Endothelial cell of hepatic sinusoid (primary cell): ENCODE data around the gene MIS18A.

ENCODE experiments used
- in situ Hi-C: cut with HindIII; loops from 2 replicates; pipeline ENCODE4 v1.10.0; 2017; ENCODE audit warnings: low sequenced_read_pairs

MIS18A gene

GRCh38 chr21:32306021-32306780, 27.4 kb upstream of the MIS18A start:
- in situ Hi-C loops = no loop called here

GRCh38 chr21:32304998-32305397, 26.1 kb upstream of the MIS18A start:
- in situ Hi-C loops = no loop called here

GRCh38 chr21:32303385-32303784, 24.5 kb upstream of the MIS18A start:
- in situ Hi-C loops = no loop called here

GRCh38 chr21:32302560-32302959, 23.7 kb upstream of the MIS18A start:
- in situ Hi-C loops = no loop called here

GRCh38 chr21:32301596-32301995, 22.7 kb upstream of the MIS18A start:
- in situ Hi-C loops = no loop called here

GRCh38 chr21:32300117-32300681, 21.4 kb upstream of the MIS18A start:
- in situ Hi-C loops = no loop called here

GRCh38 chr21:32299695-32300094, 20.8 kb upstream of the MIS18A start:
- in situ Hi-C loops = loop anchor here (25.0 kb wide), 1 partner anchor 1037 kb away; no protein-coding TSS in a partner anchor

GRCh38 chr21:32298658-32299081, 19.8 kb upstream of the MIS18A start, which contains the start of gene MRAP:
Gene MRAP, plus strand, starts transcription at chr21:32298855. Its CDS starts 117 bp downstream, at chr21:32298972.
- in situ Hi-C loops = loop anchor here (25.0 kb wide), 1 partner anchor 1036 kb away; no protein-coding TSS in a partner anchor

- in situ Hi-C loops = loop anchor here (25.0 kb wide), 1 partner anchor 1036 kb away; no protein-coding TSS in a partner anchor
These were observed 19.3 kb upstream of the MIS18A start for GRCh38 chr21:32298148-32298559.

GRCh38 chr21:32297449-32297848, 18.6 kb upstream of the MIS18A start:
- in situ Hi-C loops = loop anchor here (25.0 kb wide), 1 partner anchor 1035 kb away; no protein-coding TSS in a partner anchor

- in situ Hi-C loops = loop anchor here (25.0 kb wide), 1 partner anchor 1023 kb away; no protein-coding TSS in a partner anchor
These were observed 6.6 kb upstream of the MIS18A start for GRCh38 chr21:32285476-32285875.

- in situ Hi-C loops = loop anchor here (5.0 to 25.0 kb wide), 2 partner anchors 44 to 1021 kb away; no protein-coding TSS in a partner anchor
These were observed 4.1 kb upstream of the MIS18A start for GRCh38 chr21:32282992-32283391.

- in situ Hi-C loops = loop anchor here (5.0 to 25.0 kb wide), 2 partner anchors 46 to 1019 kb away; no protein-coding TSS in a partner anchor
These were observed 2.7 kb upstream of the MIS18A start for GRCh38 chr21:32281531-32281930.

GRCh38 chr21:32279377-32279680, 480 bp upstream of the MIS18A start:
- in situ Hi-C loops = loop anchor here (25.0 kb wide), 1 partner anchor 1017 kb away; no protein-coding TSS in a partner anchor

GRCh38 chr21:32278103-32278502, 746 bp downstream of the MIS18A start:
- in situ Hi-C loops = loop anchor here (25.0 kb wide), 1 partner anchor 1016 kb away; no protein-coding TSS in a partner anchor

- in situ Hi-C loops = loop anchor here (25.0 kb wide), 1 partner anchor 1014 kb away; no protein-coding TSS in a partner anchor
These were observed 2.2 kb downstream of the MIS18A start for GRCh38 chr21:32276671-32277070.

- in situ Hi-C loops = loop anchor here (25.0 kb wide), 1 partner anchor 508 kb away; no protein-coding TSS in a partner anchor
These were observed 8.1 kb downstream of the MIS18A start for GRCh38 chr21:32270748-32271147.

- in situ Hi-C loops = loop anchor here (25.0 kb wide), 1 partner anchor 503 kb away; no protein-coding TSS in a partner anchor
These were observed 13.5 kb downstream of the MIS18A start for GRCh38 chr21:32265321-32265720.

- in situ Hi-C loops = loop anchor here (25.0 kb wide), 1 partner anchor 500 kb away; no protein-coding TSS in a partner anchor
These were observed 16.9 kb downstream of the MIS18A start for GRCh38 chr21:32261929-32262328.

GRCh38 chr21:32260130-32260529, 18.7 kb downstream of the MIS18A start:
- in situ Hi-C loops = loop anchor here (25.0 kb wide), 1 partner anchor 498 kb away; no protein-coding TSS in a partner anchor

- in situ Hi-C loops = loop anchor here (25.0 kb wide), 1 partner anchor 496 kb away; no protein-coding TSS in a partner anchor
These were observed 20.1 kb downstream of the MIS18A start for GRCh38 chr21:32258786-32259048.
